GM23248 (cell line): Measurements from ENCODE around the gene PPP1R12B. TPM values are rescaled to one million over a fixed set of nuclear protein-coding genes. Genes with fewer than 3 reads are reported as not detected.
A peak's percentile ranks its signal among the peaks of the same experiment; 100 is the strongest.
"Not testable (repeated sequence)": the region's sequence is repeated elsewhere in the genome, so short reads cannot be mapped to it uniquely, and the experiment has no call there.

Source experiments
- DNase-seq: peaks from one replicate; pipeline ENCODE4 v3.0.0-alpha.2; 2015
- H2AFZ ChIP-seq: fragments of 200-600 bp; sonication (generic); 2 replicates; pipeline ENCODE4 v1.6.1; 2016; ENCODE audit warnings: antibody characterized with exemption
- H3F3A ChIP-seq: fragments of 200-600 bp; sonication (generic); 2 replicates; pipeline ENCODE4 v1.6.1; 2016; ENCODE audit warnings: mild to moderate bottlenecking, antibody characterized with exemption, mixed run types; ENCODE audit not compliant: insufficient read depth
- H3K27ac ChIP-seq: fragments of 200-600 bp; sonication (generic); 2 replicates; pipeline ENCODE4 v1.5.1; 2016; ENCODE audit warnings: mild to moderate bottlenecking
- H3K27me3 ChIP-seq: fragments of 200-600 bp; sonication (generic); replicated peaks from 2 replicates; pipeline ENCODE4 v1.6.1; 2016; ENCODE audit warnings: mild to moderate bottlenecking; ENCODE audit not compliant: insufficient read depth
- H3K36me3 ChIP-seq: fragments of 200-600 bp; sonication (generic); 2 replicates; pipeline ENCODE4 v1.6.1; 2016; ENCODE audit warnings: low read depth, mild to moderate bottlenecking
- H3K4me1 ChIP-seq: fragments of 200-600 bp; sonication (generic); 2 replicates; pipeline ENCODE4 v1.6.1; 2016; ENCODE audit warnings: mild to moderate bottlenecking; ENCODE audit not compliant: insufficient read depth
- H3K4me2 ChIP-seq: fragments of 200-600 bp; sonication (generic); one replicate; pipeline ENCODE4 v1.6.1; 2016; ENCODE audit warnings: mild to moderate bottlenecking; ENCODE audit not compliant: unreplicated experiment
- H3K4me3 ChIP-seq: fragments of 200-600 bp; sonication (generic); 2 replicates; pipeline ENCODE4 v1.5.1; 2016; ENCODE audit warnings: mild to moderate bottlenecking
- H3K79me2 ChIP-seq: fragments of 200-600 bp; sonication (generic); 2 replicates; pipeline ENCODE4 v1.6.1; 2016; ENCODE audit warnings: mild to moderate bottlenecking; ENCODE audit not compliant: insufficient read depth
- H3K9ac ChIP-seq: fragments of 200-600 bp; sonication (generic); 2 replicates; pipeline ENCODE4 v1.6.1; 2016; ENCODE audit warnings: mild to moderate bottlenecking
- H3K9me2 ChIP-seq: fragments of 200-600 bp; sonication (generic); 2 replicates; pipeline ENCODE4 v1.6.1; 2016; ENCODE audit warnings: mixed run types, mild to moderate bottlenecking, moderate library complexity; ENCODE audit not compliant: insufficient read depth
- H3K9me3 ChIP-seq: fragments of 200-600 bp; sonication (generic); one replicate; pipeline ENCODE4 v1.6.1; 2017; ENCODE audit warnings: low read depth
- H4K20me1 ChIP-seq: fragments of 200-600 bp; sonication (generic); 2 replicates; pipeline ENCODE4 v1.6.0; 2016; ENCODE audit not compliant: insufficient read depth
- EZH2 ChIP-seq: fragments of 200-600 bp; sonication (generic); IDR thresholded peaks from 2 replicates; pipeline ENCODE4 v1.6.1; 2018; ENCODE audit warnings: antibody characterized with exemption, mild to moderate bottlenecking; ENCODE audit not compliant: insufficient read depth, poor library complexity, severe bottlenecking
- EZH2phosphoT487 ChIP-seq: fragments of 200-600 bp; sonication (generic); IDR thresholded peaks from 2 replicates; pipeline ENCODE4 v1.6.1; 2018; ENCODE audit warnings: antibody characterized with exemption, moderate library complexity, mild to moderate bottlenecking, low read depth; ENCODE audit not compliant: insufficient read depth
- WGBS, 2 experiments: methylation state at CpG; one replicate each; pipeline ENCODE4 v1.1.6; 2015 to 2017; ENCODE audit warnings: low lambda C conversion rate in 2 of 2, low coverage in 1 of 2; ENCODE audit errors: missing lambda C conversion rate in 2 of 2; 5-methylcytosine and 5-hydroxymethylcytosine counted together
- in situ Hi-C: fragments of 300-500 bp; cut with MboI; formaldehyde crosslinking; loops from 2 replicates; pipeline ENCODE4 v1.15.0; 2020
- polyA plus RNA-seq: library from polyadenylated mRNA; unstranded; fragments of >200 nt; fragmentation: Nextera tagmentation; extraction: Ambion mirVana; gene quantifications from 2 replicates; pipeline ENCODE4 v1.2.1, GENCODE V29; 2016
- total RNA-seq: library from RNA; depleted of rRNA; stranded (reverse); fragments of >200 nt; shearing (Covaris generic); gene quantifications from 2 replicates; pipeline ENCODE4 v1.2.3, GENCODE V29; 2014

Gene PPP1R12B
- total and polyA plus RNA-seq, 2 experiments from 2014 or later, result 3.6 to 14.6 TPM

GRCh38 chr1:202410251-202410650 is 61.8 kb downstream of the PPP1R12B start:
- Histone ChIP-seq H3K79me2 (peaks cover 13% of the 10 kb centered on the region; the same call in 1 of the 2 replicates), H3K4me1 (peaks cover 28% of the 10 kb centered on the region), H3F3A (peaks cover 17% of the 10 kb centered on the region; the same call in 1 of the 2 replicates), H3K27ac (peak overlapping the region; percentile 62)
- H3K4me2 ChIP-seq, H3K4me3 ChIP-seq, H3K9ac ChIP-seq, H3K9me2 ChIP-seq, H4K20me1 ChIP-seq, DNase-seq, H3K9me3 ChIP-seq, in situ Hi-C loops, H3K27me3 ChIP-seq, H3K36me3 ChIP-seq, H2AFZ ChIP-seq: not testable (repeated sequence)
- 50 to 59% methylated on average over 2 of the region's 2 CpGs for WGBS, 2 experiments

GRCh38 chr1:202410854-202411357 is 62.4 kb downstream of the PPP1R12B start:
- H4K20me1 ChIP-seq, H3K9me3 ChIP-seq, H3K36me3 ChIP-seq, H3K27me3 ChIP-seq, in situ Hi-C loops, H3K9me2 ChIP-seq: not testable (repeated sequence)
- Histone ChIP-seq H3K4me1 (peaks cover 28% of the 10 kb centered on the region), H3K4me2 (peak overlapping the region; percentile 86), H3K79me2 (peaks cover 19% of the 10 kb centered on the region), H3K9ac (0 out of 2 replicates have a peak overlapping the region, but pooled peaks have one; percentile 17), H3K4me3 (peak overlapping the region; percentile 52), H2AFZ (peak overlapping the region; percentile 36; the same call in 1 of the 2 replicates), H3F3A (peaks cover 17% of the 10 kb centered on the region; the same call in 1 of the 2 replicates), H3K27ac (peak overlapping the region; percentile 62)
- 1 to 2% methylated on average over 4 to 5 of the region's 5 CpGs for WGBS, 2 experiments
- DNase-seq, result peak; percentile 70

GRCh38 chr1:202411422-202411821 is 62.9 kb downstream of the PPP1R12B start:
- DNase-seq, result peak; percentile 35
- no peak overlapping the region for H3K4me3 ChIP-seq
- no peak for TF ChIP-seq EZH2
- TF ChIP-seq EZH2phosphoT487, result no peak
- no peaks in the 10 kb centered on the region for H3K36me3 ChIP-seq
- H3K9me3 ChIP-seq, result no peaks in the 10 kb centered on the region
- in situ Hi-C loops, result no loop called here
- H3K4me2 ChIP-seq, result peak overlapping the region; percentile 86
- H4K20me1 ChIP-seq, result no peaks in the 10 kb centered on the region
- peaks cover 17% of the 10 kb centered on the region; the same call in 1 of the 2 replicates for H3F3A ChIP-seq
- H3K4me1 ChIP-seq, result peaks cover 28% of the 10 kb centered on the region
- H3K27me3 ChIP-seq, result no peaks in the 10 kb centered on the region
- H3K9me2 ChIP-seq, result no peaks in the 10 kb centered on the region
- H3K27ac ChIP-seq, result peak overlapping the region; percentile 62
- peaks cover 22% of the 10 kb centered on the region for H3K79me2 ChIP-seq
- H3K9ac ChIP-seq, result no peak overlapping the region
- no peak overlapping the region for H2AFZ ChIP-seq

- Histone ChIP-seq H3F3A (peaks cover 14% of the 10 kb centered on the region; the same call in 1 of the 2 replicates), H3K4me1 (peaks cover 27% of the 10 kb centered on the region), H3K79me2 (peaks cover 22% of the 10 kb centered on the region)
- H2AFZ ChIP-seq, H3K27ac ChIP-seq, H3K4me2 ChIP-seq, DNase-seq, H3K9me2 ChIP-seq, H3K9me3 ChIP-seq, H3K27me3 ChIP-seq, in situ Hi-C loops, H4K20me1 ChIP-seq, H3K9ac ChIP-seq, H3K4me3 ChIP-seq, H3K36me3 ChIP-seq: not testable (repeated sequence)
- WGBS, 2 experiments, result 60 to 67% methylated on average over 3 of the region's 3 CpGs
These were observed 63.9 kb downstream of the PPP1R12B start for GRCh38 chr1:202412421-202412820.

GRCh38 chr1:202416641-202417040 is 68.1 kb downstream of the PPP1R12B start:
- H3K4me3 ChIP-seq, result no peak overlapping the region
- H3F3A ChIP-seq, result peaks cover 6% of the 10 kb centered on the region; the same call in 1 of the 2 replicates
- H3K4me1 ChIP-seq, result peaks cover 16% of the 10 kb centered on the region; the same call in 1 of the 2 replicates
- no peaks in the 10 kb centered on the region for H3K27me3 ChIP-seq
- no peak overlapping the region for H2AFZ ChIP-seq
- 87 to 92% methylated on average over 1 of the region's 1 CpG for WGBS, 2 experiments
- H3K79me2 ChIP-seq, result peaks cover 17% of the 10 kb centered on the region
- H3K36me3 ChIP-seq, result no peaks in the 10 kb centered on the region
- H4K20me1 ChIP-seq, result no peaks in the 10 kb centered on the region
- H3K9me2 ChIP-seq, result no peaks in the 10 kb centered on the region
- in situ Hi-C loops, result no loop called here
- peak overlapping the region; percentile 10 for H3K4me2 ChIP-seq
- no peak overlapping the region for H3K27ac ChIP-seq
- no peak for DNase-seq
- TF ChIP-seq EZH2 (no peak), EZH2phosphoT487 (no peak)
- H3K9ac ChIP-seq, result no peak overlapping the region
- no peaks in the 10 kb centered on the region for H3K9me3 ChIP-seq

GRCh38 chr1:202417141-202417540 is 68.6 kb downstream of the PPP1R12B start:
- not testable (repeated sequence) for H4K20me1 ChIP-seq

GRCh38 chr1:202417762-202418201 is 69.3 kb downstream of the PPP1R12B start:
- H3K9me2 ChIP-seq, H3K27me3 ChIP-seq, H3K9ac ChIP-seq, H3K4me1 ChIP-seq, H3K9me3 ChIP-seq, H3K4me3 ChIP-seq, H3K36me3 ChIP-seq, H3K4me2 ChIP-seq, H2AFZ ChIP-seq, DNase-seq, H3K27ac ChIP-seq, in situ Hi-C loops, H4K20me1 ChIP-seq, H3F3A ChIP-seq: not testable (repeated sequence)
- H3K79me2 ChIP-seq, result peaks cover 17% of the 10 kb centered on the region

More at GRCh38 chr1:202417141-202417540, 68.6 kb downstream of the PPP1R12B start:
- Histone ChIP-seq H3K4me1 (peaks cover 11% of the 10 kb centered on the region; the same call in 1 of the 2 replicates), H3K4me2 (peak overlapping the region; percentile 10), H3K79me2 (peaks cover 17% of the 10 kb centered on the region)
- H3K27me3 ChIP-seq, H3F3A ChIP-seq, H3K9me3 ChIP-seq, H3K9me2 ChIP-seq, H2AFZ ChIP-seq, H3K36me3 ChIP-seq, in situ Hi-C loops, H3K4me3 ChIP-seq, H3K27ac ChIP-seq, DNase-seq, H3K9ac ChIP-seq: not testable (repeated sequence)
- 76 to 84% methylated on average over 4 of the region's 4 CpGs for WGBS, 2 experiments
